Neural cell (in vitro differentiated cells): Measurements from ENCODE around the gene MARCHF5. TPM values are rescaled to one million over a fixed set of nuclear protein-coding genes. Genes with fewer than 3 reads are reported as not detected.

Source experiments
- H2AFZ ChIP-seq: fragments of 200-600, 300-800 bp; sonication (generic), shearing (Covaris generic); 2 replicates; pipeline ENCODE4 v1.6.0; 2014; ENCODE audit warnings: low read depth, mild to moderate bottlenecking, antibody characterized with exemption, low read length, moderate library complexity
- H3F3A ChIP-seq: fragments of 200-600 bp; shearing (Covaris generic); 2 replicates; pipeline ENCODE4 v1.6.1; 2016; ENCODE audit warnings: mild to moderate bottlenecking, moderate library complexity, mixed read lengths, antibody characterized with exemption, low read length; ENCODE audit not compliant: insufficient read depth, poor library complexity, severe bottlenecking
- H3K27ac ChIP-seq: fragments of 200-600, 300-800 bp; sonication (generic), shearing (Covaris generic); 2 replicates; pipeline ENCODE4 v1.5.1; 2014; ENCODE audit warnings: mild to moderate bottlenecking, low read length, moderate library complexity
- H3K27me3 ChIP-seq: fragments of 300-800, 200-600 bp; sonication (generic), shearing (Covaris generic); 2 replicates; pipeline ENCODE4 v1.6.0; 2014; ENCODE audit warnings: mild to moderate bottlenecking, low read depth, low read length, moderate library complexity; ENCODE audit not compliant: insufficient read depth
- H3K36me3 ChIP-seq: fragments of 300-800, 200-600 bp; sonication (generic), shearing (Covaris generic); 2 replicates; pipeline ENCODE4 v1.5.1; 2014; ENCODE audit warnings: mild to moderate bottlenecking, antibody characterized with exemption, low read length, moderate library complexity; ENCODE audit not compliant: insufficient read depth
- H3K4me2 ChIP-seq: fragments of 300-800, 200-600 bp; sonication (generic), shearing (Covaris generic); 2 replicates; pipeline ENCODE4 v1.6.0; 2014; ENCODE audit warnings: mild to moderate bottlenecking, low read length
- H3K4me3 ChIP-seq: fragments of 300-800, 200-600 bp; sonication (generic), shearing (Covaris generic); 2 replicates; pipeline ENCODE4 v1.5.1; 2014; ENCODE audit warnings: mild to moderate bottlenecking, low read length, moderate library complexity
- H3K79me2 ChIP-seq: fragments of 200-600 bp; shearing (Covaris generic); replicated peaks from 2 replicates; pipeline ENCODE4 v1.6.0; 2014; ENCODE audit warnings: mild to moderate bottlenecking, low read length, moderate library complexity; ENCODE audit not compliant: insufficient read depth
- H3K9ac ChIP-seq: fragments of 300-800, 200-600 bp; sonication (generic), shearing (Covaris generic); 2 replicates; pipeline ENCODE4 v1.6.1; 2016; ENCODE audit warnings: mild to moderate bottlenecking, low read length, mixed read lengths
- H3K9me2 ChIP-seq: fragments of 200-600 bp; shearing (Covaris generic); 2 replicates; pipeline ENCODE4 v1.6.1; 2016; ENCODE audit warnings: mild to moderate bottlenecking, low read length, mixed read lengths; ENCODE audit not compliant: insufficient read depth
- H3K9me3 ChIP-seq: fragments of 200-600, 300-800 bp; sonication (generic), shearing (Covaris generic); 2 replicates; pipeline ENCODE4 v1.6.1; 2016; ENCODE audit warnings: mild to moderate bottlenecking, mixed run types, low read length, moderate library complexity, mixed read lengths
- H4K20me1 ChIP-seq: fragments of 200-600 bp; shearing (Covaris generic); 2 replicates; pipeline ENCODE4 v1.6.1; 2016; ENCODE audit warnings: mild to moderate bottlenecking, mixed run types; ENCODE audit not compliant: insufficient read depth
- CTCF ChIP-seq: fragments of 450-650 bp; IDR thresholded peaks from 2 replicates; pipeline ENCODE4 v1.5.1; 2014; ENCODE audit warnings: antibody characterized with exemption, mild to moderate bottlenecking, moderate library complexity; ENCODE audit not compliant: poor library complexity, severe bottlenecking
- EP300 ChIP-seq: fragments of 450-650 bp; conservative IDR thresholded peaks from 2 replicates; pipeline ENCODE4 v1.6.1; 2014; ENCODE audit warnings: antibody characterized with exemption, mild to moderate bottlenecking, moderate library complexity; ENCODE audit not compliant: poor library complexity, severe bottlenecking
- EZH2 ChIP-seq: fragments of 200-600, 300-800 bp; shearing (Covaris generic), sonication (generic); IDR thresholded peaks from 2 replicates; pipeline ENCODE4 v1.6.1; 2014; ENCODE audit warnings: antibody characterized with exemption, low read length, borderline replicate concordance, mild to moderate bottlenecking; ENCODE audit not compliant: insufficient read depth, poor library complexity, severe bottlenecking
- MXI1 ChIP-seq: fragments of 450-650 bp; conservative IDR thresholded peaks from 2 replicates; pipeline ENCODE4 v1.6.1; 2014; ENCODE audit warnings: antibody characterized with exemption, mild to moderate bottlenecking; ENCODE audit not compliant: poor library complexity, severe bottlenecking
- POLR2AphosphoS5 ChIP-seq: IDR thresholded peaks from 2 replicates; pipeline ENCODE4 v1.6.1; 2012
- RAD21 ChIP-seq: fragments of 450-650 bp; conservative IDR thresholded peaks from 2 replicates; pipeline ENCODE4 v1.6.1; 2014; ENCODE audit warnings: antibody characterized with exemption, mild to moderate bottlenecking, moderate library complexity
- REST ChIP-seq: IDR thresholded peaks from 2 replicates; pipeline ENCODE4 v1.6.1; 2012; ENCODE audit warnings: borderline replicate concordance
- SMC3 ChIP-seq: fragments of 450-650 bp; conservative IDR thresholded peaks from 2 replicates; pipeline ENCODE4 v1.6.1; 2014; ENCODE audit warnings: antibody characterized with exemption, mild to moderate bottlenecking, moderate library complexity; ENCODE audit not compliant: poor library complexity
- TAF1 ChIP-seq: IDR thresholded peaks from 2 replicates; pipeline ENCODE4 v1.6.1; 2012; ENCODE audit warnings: low read depth
- polyA plus RNA-seq: library from polyadenylated mRNA; depleted of rRNA; stranded (reverse); fragments of >200 nt; gene quantifications from 2 replicates; pipeline ENCODE4 v1.2.3, GENCODE V29; 2014

Gene MARCHF5
- polyA plus RNA-seq, 1 donor from 2014 or later, result 65.5 TPM

- no peaks in the 10 kb centered on the region for H3K9me3 ChIP-seq
- H3K4me3 ChIP-seq, result no peak overlapping the region
- no peaks in the 10 kb centered on the region for H3F3A ChIP-seq
- H4K20me1 ChIP-seq, result no peaks in the 10 kb centered on the region
- no peaks in the 10 kb centered on the region for H3K9me2 ChIP-seq
- no peak overlapping the region for H3K4me2 ChIP-seq
- no peak overlapping the region for H2AFZ ChIP-seq
- H3K9ac ChIP-seq, result no peak overlapping the region
- no peaks in the 10 kb centered on the region for H3K36me3 ChIP-seq
- no peak overlapping the region for H3K27ac ChIP-seq
- TF ChIP-seq CTCF (no peak), EZH2 (no peak)
- no peaks in the 10 kb centered on the region for H3K79me2 ChIP-seq
- H3K27me3 ChIP-seq, result no peaks in the 10 kb centered on the region
Observed at GRCh38 chr10:92356041-92356440, 65.1 kb downstream of the MARCHF5 start.

- Histone ChIP-seq H3K27ac (no peak overlapping the region), H3K79me2 (no peaks in the 10 kb centered on the region), H3K4me2 (no peak overlapping the region), H3K36me3 (no peaks in the 10 kb centered on the region), H3K9ac (no peak overlapping the region), H3F3A (no peaks in the 10 kb centered on the region), H3K4me3 (no peak overlapping the region), H3K9me3 (no peaks in the 10 kb centered on the region), H2AFZ (no peak overlapping the region), H3K9me2 (no peaks in the 10 kb centered on the region), H3K27me3 (no peaks in the 10 kb centered on the region), H4K20me1 (no peaks in the 10 kb centered on the region)
- TF ChIP-seq SMC3, result no peak
- TF ChIP-seq CTCF, result no peak
- TF ChIP-seq POLR2AphosphoS5, result no peak
- no peak for TF ChIP-seq RAD21
- no peak for TF ChIP-seq MXI1
- no peak for TF ChIP-seq EZH2
- no peak for TF ChIP-seq TAF1
- no peak for TF ChIP-seq EP300
- TF ChIP-seq REST, result no peak
Observed at GRCh38 chr10:92363498-92363897, 72.5 kb downstream of the MARCHF5 start.
